MCF 10A (cell line): ENCODE measurements around the gene MAT2A. TPM values are rescaled to one million over a fixed set of nuclear protein-coding genes. Genes with fewer than 3 reads are reported as not detected.
"Not testable (repeated sequence)": the region's sequence is repeated elsewhere in the genome, so short reads cannot be mapped to it uniquely, and the experiment has no call there.

Experiments
- BruUV-seq: library from RNA; stranded (reverse); fragments of 400-500 nt; replicated peaks from 2 replicates; lab custom pipeline; 2021; lab: Mats Ljungman, UMichigan
- CTCF ChIA-PET: fragments of 300-600 bp; sonication (Branson Sonifier 250); formaldehyde crosslinking; extraction: SDS; loops from one replicate; lab custom pipeline; 2021; ENCODE audit warnings: antibody characterized with exemption, inconsistent platforms; lab: Yijun Ruan, JAX
- POLR2A ChIA-PET: fragments of 300-600, 350-650 bp; sonication (Branson Sonifier 250); formaldehyde crosslinking; extraction: SDS; loops from one replicate; lab custom pipeline; 2020; ENCODE audit warnings: antibody characterized with exemption, inconsistent platforms; lab: Yijun Ruan, JAX
- DNase-seq: peaks from one replicate; pipeline ENCODE4 v3.0.0-alpha.2; 2018; ENCODE audit not compliant: unreplicated experiment
- H3K27ac Mint-ChIP-seq: one replicate; pipeline ENCODE4 v1.8.0; 2022; ENCODE audit warnings: mild to moderate bottlenecking, low read depth, mixed read lengths; ENCODE audit not compliant: unreplicated experiment
- H3K27me3 Mint-ChIP-seq: one replicate; pipeline ENCODE4 v1.8.0; 2022; ENCODE audit warnings: mixed read lengths; ENCODE audit not compliant: insufficient read depth, unreplicated experiment
- H3K36me3 Mint-ChIP-seq: one replicate; pipeline ENCODE4 v1.8.0; 2022; ENCODE audit warnings: mild to moderate bottlenecking, moderate library complexity, mixed read lengths; ENCODE audit not compliant: insufficient read depth, unreplicated experiment
- H3K4me1 Mint-ChIP-seq: one replicate; pipeline ENCODE4 v1.8.0; 2022; ENCODE audit warnings: mixed read lengths; ENCODE audit not compliant: insufficient read depth, unreplicated experiment
- H3K4me3 Mint-ChIP-seq: one replicate; pipeline ENCODE4 v1.8.0; 2022; ENCODE audit warnings: mild to moderate bottlenecking, moderate library complexity, mixed read lengths; ENCODE audit not compliant: unreplicated experiment
- H3K9me3 Mint-ChIP-seq: one replicate; pipeline ENCODE4 v1.8.0; 2022; ENCODE audit warnings: mixed read lengths; ENCODE audit not compliant: unreplicated experiment
- intact Hi-C: fragments of 100-400 bp; cut with micrococcal nuclease; formaldehyde crosslinking; loops from 2 replicates; pipeline ENCODE4 v1.14.1; 2022
- total RNA-seq: library from RNA; stranded (reverse); gene quantifications from 2 replicates; pipeline ENCODE4 v1.2.3, GENCODE V29; 2022
- TF ChIP-seq, protein P1 (sequence below): fragments of 200-600 bp; IDR thresholded peaks from one replicate; pipeline ENCODE4 v1.8.0; 2022; ENCODE audit warnings: antibody characterized with exemption, mild to moderate bottlenecking; ENCODE audit not compliant: unreplicated experiment

The MAT2A gene
- total RNA-seq, 1 experiment from 2014 or later: 366 TPM

GRCh38 chr2:85541753-85542457, 2.9 kb downstream of the MAT2A start:
- Mint-ChIP-seq H3K27ac (peak overlapping the region; percentile 35), H3K4me1 (peaks cover 41% of the 10 kb centered on the region), H3K27me3 (no peaks in the 10 kb centered on the region), H3K9me3 (no peaks in the 10 kb centered on the region), H3K4me3 (peak overlapping the region; percentile 98), H3K36me3 (peaks cover 74% of the 10 kb centered on the region)
- CTCF ChIA-PET: interaction anchor here (0.6 to 5.3 kb wide), 8 partner anchors 9 to 244 kb away, joined by 3 to 53 read pairs (median 4); partner anchors contain the start of gene SH2D6
- POLR2A ChIA-PET: interaction anchor here (0.6 to 18.1 kb wide), 23 partner anchors 7 to 214 kb away, joined by 3 to 376 read pairs (median 11); partner anchors contain the start of genes C2orf68, ELMOD3, GGCX and RETSAT
- TF ChIP-seq, protein P1, sequence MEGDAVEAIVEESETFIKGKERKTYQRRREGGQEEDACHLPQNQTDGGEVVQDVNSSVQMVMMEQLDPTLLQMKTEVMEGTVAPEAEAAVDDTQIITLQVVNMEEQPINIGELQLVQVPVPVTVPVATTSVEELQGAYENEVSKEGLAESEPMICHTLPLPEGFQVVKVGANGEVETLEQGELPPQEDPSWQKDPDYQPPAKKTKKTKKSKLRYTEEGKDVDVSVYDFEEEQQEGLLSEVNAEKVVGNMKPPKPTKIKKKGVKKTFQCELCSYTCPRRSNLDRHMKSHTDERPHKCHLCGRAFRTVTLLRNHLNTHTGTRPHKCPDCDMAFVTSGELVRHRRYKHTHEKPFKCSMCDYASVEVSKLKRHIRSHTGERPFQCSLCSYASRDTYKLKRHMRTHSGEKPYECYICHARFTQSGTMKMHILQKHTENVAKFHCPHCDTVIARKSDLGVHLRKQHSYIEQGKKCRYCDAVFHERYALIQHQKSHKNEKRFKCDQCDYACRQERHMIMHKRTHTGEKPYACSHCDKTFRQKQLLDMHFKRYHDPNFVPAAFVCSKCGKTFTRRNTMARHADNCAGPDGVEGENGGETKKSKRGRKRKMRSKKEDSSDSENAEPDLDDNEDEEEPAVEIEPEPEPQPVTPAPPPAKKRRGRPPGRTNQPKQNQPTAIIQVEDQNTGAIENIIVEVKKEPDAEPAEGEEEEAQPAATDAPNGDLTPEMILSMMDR: no peak
- BruUV-seq: no TSS peak
- intact Hi-C loops: loop anchor here (1.0 kb wide), 1 partner anchor 122 kb away; no protein-coding TSS in a partner anchor
- peak; percentile 47 for DNase-seq

- Mint-ChIP-seq H3K4me3 (peak overlapping the region; percentile 98), H3K4me1 (peaks cover 39% of the 10 kb centered on the region), H3K27ac (no peak overlapping the region), H3K36me3 (peaks cover 74% of the 10 kb centered on the region), H3K27me3 (no peaks in the 10 kb centered on the region), H3K9me3 (no peaks in the 10 kb centered on the region)
- BruUV-seq: no TSS peak
- no peak for DNase-seq
- ChIA-PET POLR2A (interaction anchor here (0.6 to 18.1 kb wide), 10 partner anchors 6 to 128 kb away, joined by 3 to 376 read pairs (median 73); partner anchors contain the start of genes GGCX, SH2D6 and VAMP8), CTCF (interaction anchor here (1.1 to 5.3 kb wide), 4 partner anchors 9 to 123 kb away, joined by 3 to 53 read pairs (median 6); partner anchors contain the start of gene SH2D6)
- TF ChIP-seq, protein P1: no peak
- intact Hi-C loops: no loop called here
Observed at GRCh38 chr2:85542777-85543176, 3.8 kb downstream of the MAT2A start.

GRCh38 chr2:85544254-85544691, 5.3 kb downstream of the MAT2A start:
- H3K27me3 Mint-ChIP-seq, H3K9me3 Mint-ChIP-seq, intact Hi-C loops, BruUV-seq, H3K27ac Mint-ChIP-seq, DNase-seq: not testable (repeated sequence)
- CTCF ChIA-PET: interaction anchor here (1.0 to 5.3 kb wide), 4 partner anchors 12 to 124 kb away, joined by 3 to 53 read pairs (median 6); partner anchors contain the start of genes RNF181 and SH2D6
- POLR2A ChIA-PET: interaction anchor here (0.7 to 18.1 kb wide), 7 partner anchors 9 to 190 kb away, joined by 3 to 376 read pairs (median 7); partner anchors contain the start of genes ELMOD3, RETSAT and SH2D6
- peaks cover 74% of the 10 kb centered on the region for H3K36me3 Mint-ChIP-seq
- peaks cover 37% of the 10 kb centered on the region for H3K4me1 Mint-ChIP-seq
- peak overlapping the region; percentile 53 for H3K4me3 Mint-ChIP-seq

DNA sequence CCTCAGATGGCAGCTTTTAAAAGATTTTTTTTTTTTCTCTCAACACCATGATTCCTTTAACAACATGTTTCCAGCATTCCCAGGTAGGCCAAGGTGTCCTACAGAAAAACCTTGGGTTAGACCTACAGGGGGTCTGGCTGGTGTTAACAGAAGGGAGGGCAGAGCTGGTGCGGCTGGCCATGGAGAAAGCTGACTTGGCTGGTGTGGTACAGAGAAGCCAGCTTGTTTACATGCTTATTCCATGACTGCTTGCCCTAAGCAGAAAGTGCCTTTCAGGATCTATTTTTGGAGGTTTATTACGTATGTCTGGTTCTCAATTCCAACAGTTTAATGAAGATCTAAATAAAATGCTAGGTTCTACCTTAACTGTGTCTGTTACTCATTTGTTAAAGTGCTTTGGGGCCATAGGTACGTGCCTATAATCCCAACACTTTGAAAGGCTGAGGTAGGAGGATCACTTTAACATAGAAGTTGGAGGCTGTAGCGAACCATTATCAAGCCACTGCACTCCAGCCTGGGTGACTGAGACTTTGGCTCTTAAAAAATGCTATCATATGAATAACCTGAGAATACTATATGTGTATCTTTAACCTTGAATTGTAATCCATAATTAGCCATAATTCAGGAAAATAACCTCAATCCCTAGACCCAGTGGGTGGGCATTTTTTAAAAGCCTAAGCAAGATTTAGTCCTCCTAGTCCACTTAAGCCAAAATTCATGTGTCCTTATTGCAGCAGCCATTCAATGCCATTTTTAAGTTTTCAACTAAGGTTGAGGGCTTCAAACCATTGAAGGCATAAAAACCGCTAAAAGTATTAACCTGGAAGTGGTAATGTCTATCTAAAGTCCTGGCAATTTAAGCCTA, 6.2 kb downstream of the MAT2A start:
- POLR2A ChIA-PET: interaction anchor here (0.6 to 18.1 kb wide), 20 partner anchors 6 to 218 kb away, joined by 3 to 376 read pairs (median 6); partner anchors contain the start of genes ELMOD3, GGCX, MAT2A and RETSAT
- not testable (repeated sequence) for DNase-seq, BruUV-seq, H3K9me3 Mint-ChIP-seq, H3K27me3 Mint-ChIP-seq, H3K27ac Mint-ChIP-seq, H3K4me3 Mint-ChIP-seq
- CTCF ChIA-PET: interaction anchor here (0.6 to 12.7 kb wide), 8 partner anchors 9 to 125 kb away, joined by 3 to 293 read pairs (median 6); partner anchors contain the start of genes RNF181 and SH2D6
- Mint-ChIP-seq H3K4me1 (peaks cover 37% of the 10 kb centered on the region), H3K36me3 (peaks cover 72% of the 10 kb centered on the region)
- intact Hi-C loops: loop anchor here (5.0 kb wide), 1 partner anchor 193 kb away; the partner anchor contains the start of genes ELMOD3 and RETSAT
